AG04449 (cell line): ENCODE data around the gene HCST.

ENCODE experiments used
- CTCF ChIA-PET: fragments of 350-600 bp; formaldehyde crosslinking; extraction: SDS; loops from one replicate; lab custom pipeline; 2021; ENCODE audit warnings: antibody characterized with exemption; lab: Yijun Ruan, JAX
- POLR2A ChIA-PET: fragments of 400-600, 350-600 bp; formaldehyde crosslinking; extraction: SDS; loops from one replicate; lab custom pipeline; 2020; ENCODE audit warnings: antibody characterized with exemption, inconsistent platforms; lab: Yijun Ruan, JAX
- DNase-seq: peaks from one replicate; pipeline ENCODE4 v3.0.0-alpha.2; 2010; ENCODE audit warnings: low read depth, low spot score
- H3K4me3 ChIP-seq: 2 replicates; pipeline ENCODE4 v1.5.1; 2011; ENCODE audit warnings: low read depth, mild to moderate bottlenecking, control low read depth, low read length
- CTCF ChIP-seq: IDR thresholded peaks from one replicate; pipeline ENCODE4 v1.5.1; 2011; ENCODE audit warnings: mild to moderate bottlenecking, moderate library complexity, low read length, control low read depth, inconsistent platforms; ENCODE audit not compliant: insufficient read depth; ENCODE audit errors: missing control alignments

Gene HCST

DNA sequence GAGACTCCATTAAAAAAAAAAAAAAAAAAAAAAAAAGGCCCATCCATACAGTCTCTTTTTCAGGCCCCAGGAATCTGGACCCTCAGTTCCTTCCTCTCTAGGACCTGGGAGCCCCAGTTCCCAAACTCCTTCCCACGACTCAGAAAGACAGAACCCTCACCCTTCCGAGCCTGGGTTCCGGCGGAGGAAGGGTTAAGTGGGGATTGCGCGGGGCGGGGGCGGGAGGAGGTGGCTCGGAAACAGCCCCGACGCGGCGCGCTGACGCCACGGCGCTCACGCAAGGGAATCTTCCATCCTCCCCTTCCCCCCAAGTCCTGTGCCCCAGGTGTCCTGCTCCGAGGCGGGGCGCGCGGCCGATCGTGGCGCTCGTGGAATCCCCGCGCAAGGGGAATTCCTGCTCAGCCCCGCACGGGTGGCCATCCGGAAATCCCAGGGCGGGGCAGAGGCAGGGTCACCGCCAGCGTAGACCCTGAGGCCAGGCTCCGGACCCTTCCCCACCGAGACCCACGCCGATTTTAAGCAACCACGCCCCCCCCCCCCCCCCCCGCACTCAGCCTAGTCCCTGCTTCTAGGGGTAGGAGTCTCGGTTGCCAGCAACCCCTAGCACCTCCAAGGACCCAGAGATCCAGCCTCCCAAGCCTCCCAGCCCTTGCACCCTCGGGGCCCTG lies 2.6 kb upstream of the HCST start:
- peak; percentile 9 for DNase-seq
- CTCF ChIA-PET, result interaction anchor here (1.8 kb wide), 1 partner anchor 33 kb away, joined by 7 read pairs; no protein-coding TSS in a partner anchor
- peak overlapping the region; percentile 71 for H3K4me3 ChIP-seq
- no peak for TF ChIP-seq CTCF
- POLR2A ChIA-PET, result no interaction called here

GRCh38 chr19:35901055-35901644 lies 1.2 kb upstream of the HCST start:
- CTCF ChIA-PET, result interaction anchor here (0.9 to 1.8 kb wide), 2 partner anchors 19 to 32 kb away, joined by 4 to 7 read pairs; no protein-coding TSS in a partner anchor
- POLR2A ChIA-PET, result interaction anchor here (0.9 to 1.0 kb wide), 2 partner anchors 30 to 214 kb away, joined by 3 read pairs; no protein-coding TSS in a partner anchor
- TF ChIP-seq CTCF, result no peak
- peak; percentile 9 for DNase-seq
- peak overlapping the region; percentile 71 for H3K4me3 ChIP-seq

- peak overlapping the region; percentile 27; the same call in 1 of the 2 replicates for H3K4me3 ChIP-seq
- ChIA-PET POLR2A (no interaction called here), CTCF (interaction anchor here (1.9 kb wide), 1 partner anchor 28 kb away, joined by 9 read pairs; no protein-coding TSS in a partner anchor)
- no peak for TF ChIP-seq CTCF
- DNase-seq, result no peak
Observed at GRCh38 chr19:35902870-35903475, 644 bp downstream of the HCST start.

- ChIA-PET CTCF (interaction anchor here (1.0 to 1.9 kb wide), 2 partner anchors 18 to 27 kb away, joined by 3 to 9 read pairs; no protein-coding TSS in a partner anchor), POLR2A (no interaction called here)
- peak; percentile 17 for DNase-seq
- no peak for TF ChIP-seq CTCF
- H3K4me3 ChIP-seq, result peak overlapping the region; percentile 27
Observed at GRCh38 chr19:35903550-35904179, 1.3 kb downstream of the HCST start.

- ChIA-PET POLR2A (no interaction called here), CTCF (interaction anchor here (1.0 to 1.9 kb wide), 3 partner anchors 18 to 27 kb away, joined by 3 to 9 read pairs (median 4); no protein-coding TSS in a partner anchor)
- DNase-seq, result no peak
- H3K4me3 ChIP-seq, result no peak overlapping the region
- no peak for TF ChIP-seq CTCF
Observed at GRCh38 chr19:35904311-35905068, 2.2 kb downstream of the HCST start.
